SK-N-SH (cell line): ENCODE measurements around the gene RBM48. TPM values are rescaled to one million over a fixed set of nuclear protein-coding genes. Genes with fewer than 3 reads are reported as not detected.

Experiments
- CTCF ChIA-PET: fragments of 300-600, 350-600 bp; formaldehyde crosslinking; extraction: SDS; loops from one replicate; lab custom pipeline; 2021; lab: Yijun Ruan, JAX
- POLR2A ChIA-PET: fragments of 350-600 bp; sonication (Branson Sonifier 250); formaldehyde crosslinking; extraction: SDS; loops from one replicate; lab custom pipeline; 2020; ENCODE audit warnings: antibody characterized with exemption, inconsistent platforms; lab: Yijun Ruan, JAX
- DNase-seq: peaks from one replicate; pipeline ENCODE4 v3.0.0; 2012
- H2AFZ ChIP-seq: fragments of 200-600 bp; sonication (generic); 2 replicates; pipeline ENCODE4 v1.8.1; 2016; ENCODE audit warnings: antibody characterized with exemption, mild to moderate bottlenecking, low read depth
- H3F3A ChIP-seq: fragments of 200-600 bp; sonication (generic); replicated peaks from 2 replicates; pipeline ENCODE3; 2016; ENCODE audit warnings: antibody characterized with exemption, mild to moderate bottlenecking; ENCODE audit not compliant: insufficient read depth
- H3K27ac ChIP-seq, 2 experiments: fragments of 200-500 bp in 1 of 2; fragments of 200-600 bp in 1 of 2; sonication (Bioruptor generic) in 1 of 2; sonication (generic), shearing (Covaris generic) in 1 of 2; 2 replicates each; pipeline versions ENCODE4 v1.5.1 to v1.6.1; 2014 to 2016; ENCODE audit warnings: low read depth in 2 of 2, inconsistent platforms in 1 of 2, low read length in 1 of 2, mild to moderate bottlenecking in 1 of 2, mixed read lengths in 1 of 2
- H3K27me3 ChIP-seq: fragments of 200-600 bp; sonication (generic), shearing (Covaris generic); 2 replicates; pipeline ENCODE4 v1.6.1; 2016; ENCODE audit warnings: mixed run types; ENCODE audit not compliant: insufficient read depth
- H3K36me3 ChIP-seq, 2 experiments: fragments of 200-500 bp in 1 of 2; fragments of 200-600 bp in 1 of 2; sonication (Bioruptor generic) in 1 of 2; sonication (generic) in 1 of 2; replicated peaks in 1 of 2; 2 replicates each; pipeline versions ENCODE3 to v1.5.1; 2014 to 2016; ENCODE audit warnings: low read length in 1 of 2, mild to moderate bottlenecking in 1 of 2; ENCODE audit not compliant: insufficient read depth in 2 of 2, control insufficient read depth in 1 of 2
- H3K4me1 ChIP-seq, 2 experiments: fragments of 200-500 bp in 1 of 2; fragments of 200-600 bp in 1 of 2; sonication (Bioruptor generic) in 1 of 2; sonication (generic), shearing (Covaris generic) in 1 of 2; 2 replicates each; pipeline versions ENCODE4 v1.5.1 to v1.6.1; 2014 to 2016; ENCODE audit warnings: low read depth in 1 of 2, low read length in 1 of 2, mixed run types in 1 of 2; ENCODE audit not compliant: insufficient read depth in 2 of 2, control insufficient read depth in 1 of 2
- H3K4me2 ChIP-seq: fragments of 200-600 bp; sonication (generic), shearing (Covaris generic); 2 replicates; pipeline ENCODE4 v1.6.1; 2017; ENCODE audit warnings: mixed run types
- H3K4me3 ChIP-seq, 2 experiments: fragments of 200-500 bp in 1 of 2; fragments of 200-600 bp in 1 of 2; sonication (Bioruptor generic) in 1 of 2; sonication (generic), shearing (Covaris generic) in 1 of 2; 2 replicates each; pipeline versions ENCODE4 v1.5.1 to v1.8.1; 2014 to 2016; ENCODE audit warnings: low read depth in 2 of 2, inconsistent platforms in 1 of 2, low read length in 1 of 2, mild to moderate bottlenecking in 1 of 2, mixed read lengths in 1 of 2, moderate library complexity in 1 of 2
- H3K79me2 ChIP-seq: fragments of 200-600 bp; sonication (generic); 2 replicates; pipeline ENCODE4 v1.8.1; 2017; ENCODE audit warnings: mild to moderate bottlenecking; ENCODE audit not compliant: insufficient read depth
- H3K9ac ChIP-seq: fragments of 200-600 bp; sonication (generic); 2 replicates; pipeline ENCODE4 v1.6.1; 2017; ENCODE audit warnings: mixed run types
- H3K9me2 ChIP-seq: fragments of 200-600 bp; sonication (generic); 2 replicates; pipeline ENCODE4 v1.6.1; 2017; ENCODE audit warnings: mixed run types
- H3K9me3 ChIP-seq: fragments of 200-600 bp; sonication (generic); 2 replicates; pipeline ENCODE4 v1.6.1; 2017; ENCODE audit warnings: mixed run types, mild to moderate bottlenecking, moderate library complexity
- H4K20me1 ChIP-seq: fragments of 200-600 bp; sonication (generic); 2 replicates; pipeline ENCODE4 v1.6.1; 2017; ENCODE audit warnings: mild to moderate bottlenecking, mixed run types; ENCODE audit not compliant: insufficient read depth
- CHD2 ChIP-seq: fragments of 150-350 bp; IDR thresholded peaks from 2 replicates; pipeline ENCODE4 v1.6.1; 2018; ENCODE audit warnings: low read length; ENCODE audit not compliant: partially characterized antibody
- ELF1 ChIP-seq: IDR thresholded peaks from 2 replicates; pipeline ENCODE4 v1.4.0; 2012
- EP300 ChIP-seq, 2 experiments: IDR thresholded peaks; 2 replicates each; pipeline versions ENCODE4 v1.4.0 to v1.6.1; 2012; ENCODE audit warnings: borderline replicate concordance in 1 of 2, low read depth in 1 of 2, low read length in 1 of 2
- FOSL2 ChIP-seq: IDR thresholded peaks from 2 replicates; pipeline ENCODE4 v1.4.0; 2012; ENCODE audit warnings: low read depth, mild to moderate bottlenecking, moderate library complexity, borderline replicate concordance
- FOXM1 ChIP-seq: IDR thresholded peaks from 2 replicates; pipeline ENCODE4 v1.4.0; 2012; ENCODE audit warnings: low read depth, mild to moderate bottlenecking
- GATA2 ChIP-seq: sonication (generic); formaldehyde crosslinking; IDR thresholded peaks from 2 replicates; pipeline ENCODE4 v1.5.0; 2020; ENCODE audit warnings: mild to moderate bottlenecking, missing genetic modification reagents
- JUND ChIP-seq: IDR thresholded peaks from 2 replicates; pipeline ENCODE4 v1.4.0; 2012
- MEF2A ChIP-seq: IDR thresholded peaks from 2 replicates; pipeline ENCODE4 v1.4.0; 2012; ENCODE audit warnings: low read depth, borderline replicate concordance
- MXI1 ChIP-seq: IDR thresholded peaks from 2 replicates; pipeline ENCODE4 v1.6.1; 2012; ENCODE audit warnings: mild to moderate bottlenecking, low read depth, low read length, improper control_type of control experiment
- NFIC ChIP-seq: IDR thresholded peaks from 2 replicates; pipeline ENCODE4 v1.4.0; 2012; ENCODE audit warnings: borderline replicate concordance
- RAD21 ChIP-seq: IDR thresholded peaks from 2 replicates; pipeline ENCODE4 v1.6.1; 2012; ENCODE audit warnings: mild to moderate bottlenecking, low read length
- RFX5 ChIP-seq: IDR thresholded peaks from 2 replicates; pipeline ENCODE4 v1.6.1; 2012; ENCODE audit warnings: mild to moderate bottlenecking, improper control_type of control experiment, low read length
- RXRA ChIP-seq: IDR thresholded peaks from 2 replicates; pipeline ENCODE4 v1.4.0; 2012; ENCODE audit warnings: low read depth, mild to moderate bottlenecking, borderline replicate concordance
- SIN3A ChIP-seq: IDR thresholded peaks from 2 replicates; pipeline ENCODE4 v1.6.1; 2012; ENCODE audit warnings: low read depth, mild to moderate bottlenecking, low read length, moderate library complexity, borderline replicate concordance
- TAF1 ChIP-seq: IDR thresholded peaks from 2 replicates; pipeline ENCODE4 v1.6.1; 2012; ENCODE audit warnings: low read depth, mild to moderate bottlenecking, low read length, moderate library complexity, borderline replicate concordance
- TCF12 ChIP-seq: IDR thresholded peaks from 2 replicates; pipeline ENCODE4 v1.4.0; 2012
- YY1 ChIP-seq: IDR thresholded peaks from 2 replicates; pipeline ENCODE4 v1.4.0; 2012; ENCODE audit warnings: low read depth, mild to moderate bottlenecking
- WGBS: methylation state at CpG from one replicate; pipeline ENCODE4 v1.1.6; 2017; ENCODE audit warnings: low lambda C conversion rate; 5-methylcytosine and 5-hydroxymethylcytosine counted together
- polyA plus RNA-seq, 3 experiments: library from polyadenylated mRNA; depleted of rRNA; stranded (reverse); fragments of >200 nt; gene quantifications; 2 replicates each; pipeline ENCODE4 v1.2.3, GENCODE V29; 2012
- TF ChIP-seq, protein P1 (sequence below): IDR thresholded peaks from 2 replicates; pipeline ENCODE4; 2012
- TF ChIP-seq, protein P2 (sequence below): IDR thresholded peaks from 2 replicates; pipeline ENCODE4 v1.4.0; 2012; ENCODE audit warnings: low read depth, borderline replicate concordance
- TF ChIP-seq, protein P3 (sequence below): IDR thresholded peaks from 2 replicates; pipeline ENCODE4 v1.4.0; 2012; ENCODE audit warnings: low read depth
- TF ChIP-seq, protein P4 (sequence below): fragments of 150-350 bp; IDR thresholded peaks from 2 replicates; pipeline ENCODE4 v1.6.1; 2017; ENCODE audit warnings: antibody characterized with exemption, low read length, low read depth, borderline replicate concordance

RBM48 gene
- polyA plus RNA-seq, 1 of the 3 experiments (the other 2 are of a cell fraction): 4.7 TPM

DNA sequence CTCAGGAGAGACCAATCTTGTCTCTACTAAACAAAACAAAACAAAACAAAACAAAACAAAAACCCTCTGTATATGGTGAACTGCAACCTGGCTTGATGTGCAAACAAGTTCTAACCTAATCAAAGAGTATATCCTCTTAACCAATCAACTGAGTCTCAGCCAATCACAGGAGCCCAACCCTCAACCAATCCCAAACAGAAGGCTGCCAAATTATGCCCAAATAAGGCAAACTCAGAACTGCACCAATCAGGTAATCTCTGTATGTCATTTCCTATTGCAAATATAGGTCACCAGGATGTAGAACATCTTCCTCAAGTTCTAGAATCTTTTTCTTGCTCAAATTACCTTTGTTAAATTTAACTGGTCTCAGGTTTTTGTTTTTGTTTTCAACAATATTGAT, 56.4 kb downstream of the RBM48 start:
- no peak overlapping the region for H3K9ac ChIP-seq
- peaks cover 25 to 45% of the 10 kb centered on the region in 2 experiments for H3K36me3 ChIP-seq
- H3K9me2 ChIP-seq: no peaks in the 10 kb centered on the region
- H3K4me1 ChIP-seq: peaks cover 11 to 17% of the 10 kb centered on the region in 2 experiments; a peak in 3 of 4 replicates
- DNase-seq: peak; percentile 33
- ChIA-PET POLR2A (no interaction called here), CTCF (interaction anchor here (0.6 to 1.5 kb wide), 2 partner anchors 9 to 25 kb away, joined by 3 to 4 read pairs; no protein-coding TSS in a partner anchor)
- peaks cover 9% of the 10 kb centered on the region for H3F3A ChIP-seq
- H3K4me2 ChIP-seq: no peak overlapping the region
- H3K79me2 ChIP-seq: peaks cover 100% of the 10 kb centered on the region
- H3K4me3 ChIP-seq: no peak overlapping the region
- no peaks in the 10 kb centered on the region for H3K9me3 ChIP-seq
- H3K27ac ChIP-seq: no peak overlapping the region
- no peaks in the 10 kb centered on the region for H3K27me3 ChIP-seq
- peaks cover 88% of the 10 kb centered on the region for H4K20me1 ChIP-seq
- H2AFZ ChIP-seq: no peak overlapping the region
- TF ChIP-seq SIN3A: no peak
- TF ChIP-seq JUND: no peak
- no peak for TF ChIP-seq EP300 (IDR thresholded peaks at IDR 0.05; ENCODE audit: borderline replicate concordance in 1 of 2, low read depth in 1 of 2, low read length in 1 of 2)
- no peak for TF ChIP-seq YY1
- TF ChIP-seq GATA2: no peak
- TF ChIP-seq FOXM1: no peak
- TF ChIP-seq, protein P1, sequence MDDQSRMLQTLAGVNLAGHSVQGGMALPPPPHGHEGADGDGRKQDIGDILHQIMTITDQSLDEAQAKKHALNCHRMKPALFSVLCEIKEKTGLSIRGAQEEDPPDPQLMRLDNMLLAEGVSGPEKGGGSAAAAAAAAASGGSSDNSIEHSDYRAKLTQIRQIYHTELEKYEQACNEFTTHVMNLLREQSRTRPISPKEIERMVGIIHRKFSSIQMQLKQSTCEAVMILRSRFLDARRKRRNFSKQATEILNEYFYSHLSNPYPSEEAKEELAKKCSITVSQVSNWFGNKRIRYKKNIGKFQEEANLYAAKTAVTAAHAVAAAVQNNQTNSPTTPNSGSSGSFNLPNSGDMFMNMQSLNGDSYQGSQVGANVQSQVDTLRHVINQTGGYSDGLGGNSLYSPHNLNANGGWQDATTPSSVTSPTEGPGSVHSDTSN: no peak
- no peak for TF ChIP-seq TAF1
- TF ChIP-seq NFIC: no peak

DNA sequence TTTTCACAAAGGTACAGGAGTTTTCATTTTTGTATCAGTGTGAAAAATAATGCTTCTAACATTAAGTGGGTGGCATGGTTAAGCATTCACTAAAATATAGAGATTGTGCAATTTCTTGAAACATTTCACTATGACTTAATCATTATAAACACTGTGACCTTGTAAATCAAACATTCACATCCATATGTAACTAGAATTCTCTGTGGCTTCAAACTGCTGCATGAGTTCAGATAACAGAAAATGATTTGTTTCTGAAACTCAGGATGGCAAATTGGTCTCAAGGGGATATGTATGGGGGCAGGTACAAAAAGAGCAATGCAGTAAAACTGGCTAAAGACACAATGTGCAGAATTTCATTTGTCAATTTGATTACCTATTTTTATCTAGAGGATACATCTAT, 57.8 kb downstream of the RBM48 start:
- Histone ChIP-seq H3K4me2 (peak overlapping the region; percentile 3), H3K79me2 (peaks cover 87% of the 10 kb centered on the region), H2AFZ (no peak overlapping the region), H3F3A (peaks cover 9% of the 10 kb centered on the region), H3K27me3 (no peaks in the 10 kb centered on the region), H4K20me1 (peaks cover 75% of the 10 kb centered on the region), H3K9me3 (no peaks in the 10 kb centered on the region), H3K4me1 (peaks cover 14 to 17% of the 10 kb centered on the region in 2 experiments; a peak in 3 of 4 replicates), H3K36me3 (peaks cover 14 to 31% of the 10 kb centered on the region in 2 experiments), H3K9me2 (no peaks in the 10 kb centered on the region), H3K9ac (no peak overlapping the region), H3K27ac (peak overlapping the region in 1 of 2 experiments; percentile 22; a peak in 2 of 4 replicates), H3K4me3 (no peak overlapping the region)
- POLR2A ChIA-PET: no interaction called here
- CTCF ChIA-PET: interaction anchor here (1.3 to 1.5 kb wide), 2 partner anchors 24 to 139 kb away, joined by 3 to 4 read pairs; partner anchors contain the start of gene GATAD1
- no peak for TF ChIP-seq RFX5
- TF ChIP-seq GATA2: no peak
- TF ChIP-seq MEF2A: no peak
- no peak for TF ChIP-seq CHD2
- DNase-seq: no peak

DNA sequence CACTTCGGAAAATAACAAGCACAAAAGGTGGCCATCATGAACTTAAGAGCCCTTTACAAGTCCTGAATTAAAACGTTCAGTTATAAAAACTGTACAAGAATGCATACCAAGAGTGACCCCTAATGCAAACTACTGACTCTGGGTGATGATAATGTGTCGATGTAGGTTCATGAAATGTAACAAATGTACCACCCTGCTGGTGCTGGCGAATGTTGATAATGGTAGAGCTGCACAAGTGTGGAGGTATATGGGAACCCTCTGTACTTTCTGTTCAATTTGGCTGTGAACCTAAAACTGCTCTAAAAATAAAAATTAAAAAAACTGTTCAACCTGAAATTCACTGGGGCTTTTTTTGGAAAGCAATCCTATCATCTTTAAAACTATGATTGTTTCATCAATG, 58.2 kb downstream of the RBM48 start:
- Histone ChIP-seq H3K9me2 (no peaks in the 10 kb centered on the region), H3K27ac (no peak overlapping the region; a peak in 1 of 4 replicates), H3K9ac (no peak overlapping the region), H3K4me1 (peaks cover 14 to 17% of the 10 kb centered on the region in 2 experiments; a peak in 3 of 4 replicates), H3F3A (peaks cover 9% of the 10 kb centered on the region), H3K36me3 (peaks cover 14 to 28% of the 10 kb centered on the region in 2 experiments), H3K4me2 (peak overlapping the region; percentile 3; the same call in 1 of the 2 replicates), H3K27me3 (no peaks in the 10 kb centered on the region), H3K4me3 (no peak overlapping the region), H3K79me2 (peaks cover 83% of the 10 kb centered on the region), H4K20me1 (peaks cover 71% of the 10 kb centered on the region), H2AFZ (no peak overlapping the region), H3K9me3 (no peaks in the 10 kb centered on the region)
- no peak for DNase-seq
- 67% methylated on average over 4 of the region's 4 CpGs for WGBS
- CTCF ChIA-PET: interaction anchor here (0.7 to 1.1 kb wide), 2 partner anchors 10 to 1553 kb away, joined by 3 read pairs; no protein-coding TSS in a partner anchor
- POLR2A ChIA-PET: no interaction called here
- TF ChIP-seq FOSL2 (no peak), RAD21 (no peak), MXI1 (no peak), EP300 (IDR thresholded peaks at IDR 0.05; ENCODE audit: borderline replicate concordance in 1 of 2, low read depth in 1 of 2, low read length in 1 of 2) (no peak), TCF12 (no peak), ELF1 (no peak), RXRA (no peak)
- TF ChIP-seq, protein P2, sequence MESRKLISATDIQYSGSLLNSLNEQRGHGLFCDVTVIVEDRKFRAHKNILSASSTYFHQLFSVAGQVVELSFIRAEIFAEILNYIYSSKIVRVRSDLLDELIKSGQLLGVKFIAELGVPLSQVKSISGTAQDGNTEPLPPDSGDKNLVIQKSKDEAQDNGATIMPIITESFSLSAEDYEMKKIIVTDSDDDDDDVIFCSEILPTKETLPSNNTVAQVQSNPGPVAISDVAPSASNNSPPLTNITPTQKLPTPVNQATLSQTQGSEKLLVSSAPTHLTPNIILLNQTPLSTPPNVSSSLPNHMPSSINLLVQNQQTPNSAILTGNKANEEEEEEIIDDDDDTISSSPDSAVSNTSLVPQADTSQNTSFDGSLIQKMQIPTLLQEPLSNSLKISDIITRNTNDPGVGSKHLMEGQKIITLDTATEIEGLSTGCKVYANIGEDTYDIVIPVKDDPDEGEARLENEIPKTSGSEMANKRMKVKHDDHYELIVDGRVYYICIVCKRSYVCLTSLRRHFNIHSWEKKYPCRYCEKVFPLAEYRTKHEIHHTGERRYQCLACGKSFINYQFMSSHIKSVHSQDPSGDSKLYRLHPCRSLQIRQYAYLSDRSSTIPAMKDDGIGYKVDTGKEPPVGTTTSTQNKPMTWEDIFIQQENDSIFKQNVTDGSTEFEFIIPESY: no peak
- TF ChIP-seq, protein P3, sequence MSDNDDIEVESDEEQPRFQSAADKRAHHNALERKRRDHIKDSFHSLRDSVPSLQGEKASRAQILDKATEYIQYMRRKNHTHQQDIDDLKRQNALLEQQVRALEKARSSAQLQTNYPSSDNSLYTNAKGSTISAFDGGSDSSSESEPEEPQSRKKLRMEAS: no peak
- TF ChIP-seq, protein P4, sequence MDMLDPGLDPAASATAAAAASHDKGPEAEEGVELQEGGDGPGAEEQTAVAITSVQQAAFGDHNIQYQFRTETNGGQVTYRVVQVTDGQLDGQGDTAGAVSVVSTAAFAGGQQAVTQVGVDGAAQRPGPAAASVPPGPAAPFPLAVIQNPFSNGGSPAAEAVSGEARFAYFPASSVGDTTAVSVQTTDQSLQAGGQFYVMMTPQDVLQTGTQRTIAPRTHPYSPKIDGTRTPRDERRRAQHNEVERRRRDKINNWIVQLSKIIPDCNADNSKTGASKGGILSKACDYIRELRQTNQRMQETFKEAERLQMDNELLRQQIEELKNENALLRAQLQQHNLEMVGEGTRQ: no peak
